COLO668 (cell line): ENCODE measurements around the gene ZNF425.
"Not testable (repeated sequence)": the region's sequence is repeated elsewhere in the genome, so short reads cannot be mapped to it uniquely, and the experiment has no call there.

Source experiments
- DNase-seq: peaks from one replicate; lab custom pipeline; 2025; ENCODE audit not compliant: unreplicated experiment; lab: John Stamatoyannopoulos, UW

ZNF425 gene

DNA sequence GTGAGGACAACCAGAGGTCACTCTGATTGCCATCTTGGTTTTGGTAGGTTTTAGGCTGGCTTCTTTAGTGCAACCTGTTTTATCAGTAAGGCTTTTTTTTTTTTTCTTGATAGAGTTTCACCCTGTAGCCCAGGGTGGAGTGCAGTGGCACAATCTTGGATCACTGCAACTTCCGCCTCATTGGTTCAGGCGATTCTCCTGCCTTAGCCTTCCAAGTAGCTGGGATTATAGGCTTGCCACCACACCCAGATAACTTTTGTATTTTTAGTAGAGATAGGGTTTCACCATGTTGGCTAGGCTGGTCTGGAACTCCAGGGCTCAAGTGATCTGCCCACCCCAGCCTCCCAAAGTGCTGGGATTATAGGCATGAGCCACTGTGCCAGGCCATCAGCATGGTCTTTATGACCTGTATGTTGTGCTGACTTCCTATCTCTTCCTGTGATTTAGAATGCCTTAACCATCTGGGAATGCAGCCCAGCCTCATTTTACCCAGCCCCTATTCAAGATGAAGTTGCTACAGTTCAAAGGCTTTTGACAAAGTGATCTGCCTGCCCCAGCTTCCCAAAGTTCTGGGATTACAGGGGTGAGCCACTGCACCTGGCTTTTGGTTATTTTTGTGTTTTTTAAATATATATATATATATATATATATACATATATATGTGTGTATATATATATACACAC lies 7.0 kb upstream of the ZNF425 start:
- no peak for DNase-seq

DNA sequence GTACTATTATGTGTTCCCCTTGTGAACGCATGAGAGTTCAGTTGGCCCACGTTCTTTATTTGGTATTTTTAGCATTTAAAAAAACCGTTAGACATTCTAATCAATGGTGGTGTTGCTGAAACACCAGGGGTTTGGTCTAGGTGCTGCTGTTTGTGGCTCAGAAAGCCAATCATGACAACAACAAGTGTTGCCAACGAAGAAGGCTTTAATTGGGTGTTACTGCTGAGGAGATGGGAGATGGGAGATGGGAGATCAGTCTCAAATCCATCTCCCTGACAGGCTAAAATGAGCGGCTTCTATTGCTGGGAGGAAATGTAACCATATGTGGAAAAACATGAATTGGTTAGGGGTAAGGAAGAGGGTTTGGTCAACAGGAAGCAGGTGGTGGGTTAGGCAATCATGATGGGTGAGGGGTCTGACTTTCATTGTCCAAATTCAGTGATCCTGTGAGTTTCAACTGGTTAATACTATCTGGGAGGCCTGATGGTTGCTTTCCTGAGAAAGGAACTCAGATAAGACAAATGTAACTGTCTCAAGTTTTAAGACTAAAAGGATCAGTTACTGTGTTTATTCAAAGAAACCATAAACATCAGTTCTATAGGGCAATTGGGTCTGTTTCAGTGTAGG lies 4.6 kb upstream of the ZNF425 start:
- no peak for DNase-seq

DNA sequence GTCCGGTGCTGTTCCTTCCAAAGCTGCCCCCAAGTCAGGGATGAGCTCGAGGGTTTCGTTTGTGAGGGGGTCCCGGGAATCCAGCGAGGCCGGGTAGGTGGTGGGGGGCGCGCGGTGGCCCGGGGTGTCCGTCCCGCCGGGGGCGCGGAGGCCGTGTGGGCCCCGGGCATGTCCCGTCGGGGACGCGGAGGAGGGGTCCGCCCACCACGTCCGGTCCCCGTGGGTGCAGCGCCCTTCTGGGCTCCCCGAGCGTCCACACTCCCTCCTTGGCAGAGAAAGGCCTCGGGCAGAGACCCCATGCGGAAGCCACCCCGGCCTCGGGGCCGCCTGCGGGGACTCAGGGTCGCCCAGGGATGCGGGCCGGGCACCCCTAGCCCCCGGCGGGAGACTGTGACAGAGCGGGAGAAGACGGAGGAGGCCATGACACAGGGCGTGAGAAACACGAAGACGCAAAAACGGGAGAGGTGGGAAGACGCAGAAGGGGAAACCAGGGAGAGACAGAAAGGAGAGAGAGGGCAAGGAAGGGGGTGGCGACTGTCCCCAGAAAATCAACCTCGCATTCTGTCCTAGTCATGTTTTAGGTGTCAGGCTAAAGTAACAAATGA lies 640 bp upstream of the ZNF425 start:
- DNase-seq, result peak; percentile 70

DNA sequence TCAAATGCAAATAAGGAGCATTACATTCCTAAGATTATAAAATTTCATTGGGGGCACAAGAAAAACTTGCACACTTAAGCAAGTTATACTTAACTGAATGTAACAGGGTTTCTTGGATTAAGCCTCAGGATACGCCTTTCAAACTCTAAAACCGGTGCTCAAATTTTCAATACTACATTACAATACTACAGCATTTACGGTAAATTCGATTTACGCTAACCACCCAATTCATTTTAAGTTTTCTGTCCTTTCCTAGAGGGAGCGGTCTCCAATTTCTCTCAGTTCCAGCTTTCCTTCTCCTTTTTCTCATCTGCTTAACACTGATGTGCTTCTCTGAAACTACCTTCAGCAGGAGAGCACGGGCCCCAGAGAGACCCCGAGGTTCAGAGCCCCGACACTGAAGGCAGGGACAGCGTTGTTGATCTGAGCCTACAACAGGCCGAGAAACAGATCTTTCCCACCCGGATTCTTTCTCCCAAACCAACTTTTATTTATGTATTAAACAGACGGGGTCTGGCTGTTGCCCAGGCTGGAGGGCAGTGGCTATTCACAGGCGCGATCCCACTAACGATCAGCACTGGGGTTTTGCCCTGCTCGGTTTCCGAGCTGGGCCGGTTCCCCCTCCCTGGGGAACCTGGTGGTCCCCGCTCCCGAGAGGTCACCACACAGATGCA lies 798 bp downstream of the ZNF425 start:
- DNase-seq, result no peak

DNA sequence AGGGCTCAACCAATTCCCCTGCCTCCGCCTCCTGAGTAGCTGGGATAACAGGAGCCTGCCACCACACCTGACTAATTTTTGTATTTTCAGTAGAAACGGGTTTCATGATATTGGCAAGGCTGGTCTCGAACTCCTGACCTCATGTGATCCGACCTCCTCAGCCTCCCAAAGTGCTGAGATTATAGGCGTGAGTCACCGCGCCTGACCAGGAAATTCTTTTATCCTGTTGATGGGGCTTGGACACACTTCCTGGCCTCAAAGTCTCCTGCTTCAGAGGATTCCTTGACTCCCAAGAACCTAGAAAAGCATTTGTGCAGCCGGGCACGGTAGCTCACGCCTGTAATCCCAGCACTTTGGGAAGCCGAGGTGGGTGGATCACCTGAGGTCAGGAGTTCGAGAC lies 16.2 kb downstream of the ZNF425 start:
- no peak for DNase-seq

DNA sequence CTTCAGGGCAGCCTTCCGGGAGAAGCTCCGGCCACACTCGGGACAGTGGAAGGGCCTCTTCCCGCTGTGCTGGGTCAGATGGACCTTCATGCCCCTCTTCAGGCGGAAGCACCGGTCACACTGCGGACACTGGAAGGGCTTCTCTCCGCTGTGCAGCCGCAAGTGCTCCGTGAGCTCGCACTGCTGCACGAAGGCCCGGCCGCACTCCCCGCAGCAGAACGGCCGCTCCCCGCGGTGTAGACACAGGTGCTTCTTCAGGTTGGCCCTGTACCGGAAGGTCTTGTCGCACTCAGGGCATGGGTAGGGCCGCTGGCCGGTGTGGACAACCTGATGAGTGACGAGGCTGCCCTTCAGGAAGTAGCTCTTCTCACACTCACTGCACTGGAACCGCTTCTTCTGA lies 21.4 kb downstream of the ZNF425 start:
- no peak for DNase-seq

DNA sequence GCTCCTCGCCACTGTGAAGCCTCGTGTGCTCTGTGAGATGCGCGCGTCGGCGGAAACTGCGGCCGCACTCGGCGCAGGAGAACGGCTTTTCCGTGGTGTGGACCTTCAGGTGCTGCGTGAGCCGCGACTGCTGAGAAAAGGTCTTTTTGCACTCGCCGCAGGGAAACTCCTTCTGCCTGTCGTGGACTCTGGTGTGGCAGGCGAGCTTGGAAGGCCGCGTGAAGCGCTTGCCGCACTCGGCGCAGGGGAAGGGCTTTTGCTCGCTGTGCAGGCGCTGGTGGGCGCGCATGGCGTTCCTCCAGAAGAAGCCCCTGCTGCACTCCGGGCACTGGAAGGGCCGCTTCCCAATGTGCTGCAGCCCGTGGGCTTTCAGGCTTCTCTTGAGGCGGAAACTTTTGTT lies 21.9 kb downstream of the ZNF425 start:
- DNase-seq, result no peak

DNA sequence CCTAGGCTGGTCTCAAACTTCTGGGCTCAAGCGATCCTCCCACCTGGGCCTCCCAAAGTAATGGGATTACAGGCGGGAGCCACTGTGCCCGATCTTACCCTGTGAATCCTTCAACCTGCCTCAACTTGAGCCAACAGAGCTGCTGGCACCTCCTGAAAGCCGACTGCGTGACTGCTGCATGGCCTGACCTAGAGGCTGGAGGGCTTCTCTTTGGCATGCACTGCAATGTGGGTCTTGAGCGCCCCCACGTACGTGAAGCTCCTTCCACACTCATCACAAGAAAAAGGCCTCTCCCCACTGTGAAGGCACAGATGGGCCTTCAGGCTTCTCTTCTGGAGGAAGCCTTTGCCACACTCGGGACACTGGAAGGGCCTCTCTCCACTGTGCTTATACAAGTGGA lies 22.7 kb downstream of the ZNF425 start:
- DNase-seq, result no peak

DNA sequence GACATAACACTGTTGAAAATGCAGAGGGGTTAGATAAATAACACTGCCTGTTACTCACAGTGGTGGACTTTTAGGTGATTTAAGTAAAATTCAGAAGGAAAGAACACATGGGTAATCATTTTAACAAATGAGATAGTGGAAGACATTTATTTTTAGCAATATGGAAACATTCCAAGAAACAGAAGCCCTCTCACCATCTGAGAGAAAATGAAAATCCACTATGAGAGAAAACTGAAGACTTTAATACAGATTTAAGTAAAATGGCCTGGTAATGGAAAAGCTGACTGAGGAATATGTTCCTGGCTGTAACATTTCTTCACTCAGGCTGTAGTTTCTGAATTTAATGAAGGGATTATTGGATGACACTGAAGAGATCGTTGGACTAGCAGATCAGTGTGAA lies 23.5 kb downstream of the ZNF425 start:
- DNase-seq, result no peak

DNA sequence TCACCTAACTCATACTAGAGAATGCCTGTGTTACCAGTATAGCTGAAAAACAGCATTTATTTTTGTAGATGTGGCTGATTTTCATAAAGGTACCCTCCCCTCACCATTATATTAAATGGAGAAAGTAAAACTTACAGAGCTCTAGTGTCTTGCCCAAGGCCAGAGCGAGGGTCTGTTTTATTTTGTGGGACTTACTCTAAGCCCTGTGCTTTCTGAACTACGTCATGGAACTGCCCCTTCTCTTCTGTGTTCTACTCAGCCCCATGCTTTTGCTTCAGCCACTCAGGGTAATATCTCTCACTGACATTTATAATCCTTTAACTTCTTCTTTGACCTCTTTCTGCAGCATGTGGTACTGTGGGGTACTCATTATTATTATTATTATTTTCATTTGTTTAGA lies 25.3 kb downstream of the ZNF425 start:
- no peak for DNase-seq

DNA sequence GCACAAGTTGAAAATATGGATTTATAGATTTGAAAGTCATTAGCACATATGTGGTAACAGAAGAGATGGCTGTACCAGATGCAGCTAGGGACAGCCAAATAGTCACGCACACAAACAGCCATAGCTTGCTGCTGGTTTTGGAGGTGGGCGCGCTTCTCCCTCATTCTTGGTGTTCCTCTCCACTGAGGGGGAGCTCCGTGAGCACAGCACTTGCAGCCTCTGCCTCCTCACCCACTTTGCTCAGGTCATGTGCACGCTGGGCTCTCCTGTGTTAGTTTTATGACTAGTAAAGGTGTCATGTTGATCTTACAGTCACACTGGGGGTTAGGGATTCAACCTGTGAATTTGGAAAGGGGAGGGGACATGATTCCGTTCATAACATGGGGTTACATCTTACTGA lies 27.1 kb downstream of the ZNF425 start:
- no peak for DNase-seq

DNA sequence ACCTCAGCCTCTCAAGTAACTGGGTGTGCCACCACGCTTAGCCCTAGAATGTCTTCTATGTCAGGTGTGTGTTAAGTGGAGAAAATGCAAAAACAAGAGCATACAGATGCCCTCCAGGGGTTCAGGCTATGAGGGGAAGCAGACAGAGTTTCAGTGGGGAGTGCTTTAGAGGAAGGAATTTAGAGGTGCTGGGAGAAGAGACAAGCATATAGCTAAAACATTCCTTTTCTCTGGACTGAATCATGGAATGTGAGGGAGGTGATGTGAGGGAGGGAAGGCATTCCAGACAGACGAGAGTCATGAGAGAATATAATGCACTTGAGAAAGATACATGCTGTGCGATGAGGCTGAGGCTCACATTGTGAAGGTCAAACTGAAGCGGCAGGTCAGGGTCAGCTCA lies 29.0 kb downstream of the ZNF425 start:
- DNase-seq, result no peak

DNA sequence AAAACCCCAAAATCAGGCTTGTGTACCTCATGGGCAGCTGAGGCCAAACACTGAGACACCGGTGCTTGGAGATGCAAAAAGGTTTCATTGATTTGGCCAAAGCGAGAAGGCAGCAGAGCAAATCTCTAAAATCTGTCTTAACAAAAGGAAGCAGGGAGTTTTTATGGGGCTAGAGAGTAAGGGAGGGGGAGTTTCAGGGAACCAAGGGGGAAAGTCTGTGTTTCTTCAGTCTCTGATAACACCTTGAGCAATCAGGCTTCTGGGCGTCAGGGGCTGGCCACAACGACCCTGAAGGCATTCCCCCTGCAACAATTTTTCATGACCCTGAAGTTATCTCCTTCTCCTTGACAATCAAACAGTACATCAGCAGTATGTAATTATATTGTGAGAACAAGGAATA lies 32.9 kb downstream of the ZNF425 start:
- no peak for DNase-seq

DNA sequence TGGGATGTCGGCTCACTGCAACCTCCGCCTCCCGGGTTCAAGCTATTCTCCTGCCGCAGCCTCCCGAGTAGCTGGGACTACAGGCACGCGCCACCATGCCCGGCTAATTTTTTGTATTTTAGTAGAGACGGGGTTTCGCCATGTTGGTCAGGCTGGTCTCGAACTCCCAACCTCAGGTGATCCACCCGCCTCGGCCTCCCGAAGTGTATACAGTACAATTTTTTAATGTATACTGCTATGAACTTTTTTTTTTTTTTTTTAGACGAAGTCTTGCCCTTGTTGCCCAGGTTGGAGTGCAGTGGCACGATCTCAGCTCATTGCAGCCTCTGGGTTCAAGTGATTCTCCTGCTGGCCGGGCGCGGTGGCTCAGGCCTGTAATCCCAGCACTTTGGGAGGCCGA lies 33.9 kb downstream of the ZNF425 start:
- not testable (repeated sequence) for DNase-seq

DNA sequence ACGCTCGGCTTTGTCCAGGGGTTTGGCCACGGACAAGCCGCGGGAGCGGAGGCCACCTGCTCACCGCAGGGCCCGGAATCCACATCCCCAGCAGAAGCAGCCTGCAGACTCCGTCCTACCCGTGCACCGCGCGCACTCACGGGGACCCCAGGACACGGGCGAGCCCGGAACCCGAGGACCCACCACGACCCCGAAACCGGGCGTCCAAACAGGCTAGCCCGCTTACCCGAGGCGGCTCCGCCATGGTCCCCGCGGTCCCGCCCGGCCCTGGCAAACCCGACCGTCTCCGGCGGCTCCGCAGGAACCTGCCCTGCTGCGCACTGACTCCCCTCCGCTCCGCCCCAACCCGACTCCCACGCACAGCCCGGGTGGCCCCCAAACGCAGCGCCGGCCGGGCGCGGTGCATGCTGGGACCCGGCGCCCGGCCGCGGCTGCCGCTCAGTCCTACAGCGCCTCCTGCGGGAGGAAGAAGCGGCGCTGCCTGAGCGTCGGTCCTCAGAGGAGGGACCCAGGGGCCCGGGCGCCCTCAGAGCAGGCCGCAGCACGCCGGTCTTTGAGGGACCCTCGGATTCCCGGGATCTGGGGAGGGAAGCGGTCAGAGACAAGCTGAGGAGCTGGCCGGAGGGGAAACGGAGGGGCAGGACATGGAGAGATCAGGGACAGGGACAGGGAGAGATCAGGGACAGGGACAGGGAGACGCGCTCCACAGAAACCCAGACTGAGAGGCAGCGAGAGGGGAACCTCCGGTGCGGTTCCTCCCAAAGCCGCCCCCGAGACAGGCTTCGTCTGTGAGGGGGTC lies 35.5 kb downstream of the ZNF425 start, which contains the start of gene ZNF786:
TSS of gene ZNF786 (minus strand) at position 322 of the 799 bp plus-strand sequence. CDS start at position 244, 78 bp downstream.
- peak; percentile 92 for DNase-seq

DNA sequence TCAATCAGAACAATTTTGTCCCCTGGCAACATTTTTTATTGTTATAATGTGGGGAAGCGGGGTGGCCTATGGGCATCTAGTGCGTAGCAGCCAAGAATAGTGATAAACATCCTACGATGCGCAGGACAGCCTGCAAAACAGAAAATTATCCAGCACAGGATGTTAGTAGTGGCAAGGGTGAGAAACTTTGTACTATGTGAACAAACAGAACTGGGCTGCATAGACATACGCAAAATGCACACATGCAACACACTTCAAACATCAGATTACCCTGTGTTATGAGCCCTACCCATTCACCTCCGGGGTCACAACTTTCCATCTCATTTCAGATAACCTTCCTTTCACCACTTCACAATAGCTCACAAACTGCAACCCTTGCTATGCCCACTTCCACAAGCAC lies 38.7 kb downstream of the ZNF425 start:
- DNase-seq, result no peak

DNA sequence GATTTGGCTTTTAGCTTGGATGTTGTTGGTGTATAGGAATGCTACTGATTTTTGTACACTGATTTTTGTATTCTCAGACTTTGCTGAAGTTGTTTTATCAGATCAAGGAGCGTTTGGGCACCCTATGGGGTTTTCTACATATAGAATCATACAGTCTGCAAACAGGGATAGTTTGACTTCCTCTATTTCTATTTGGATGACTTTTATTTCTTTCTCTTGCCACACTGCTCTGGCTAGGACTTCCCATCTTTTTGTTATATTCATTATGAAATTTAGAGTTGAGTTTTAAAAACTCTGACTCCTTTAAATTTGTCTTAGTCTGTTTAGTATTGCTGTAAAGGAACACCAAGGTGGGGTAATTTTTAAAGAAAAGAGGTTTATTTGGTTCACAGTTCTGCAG lies 40.3 kb downstream of the ZNF425 start:
- no peak for DNase-seq

DNA sequence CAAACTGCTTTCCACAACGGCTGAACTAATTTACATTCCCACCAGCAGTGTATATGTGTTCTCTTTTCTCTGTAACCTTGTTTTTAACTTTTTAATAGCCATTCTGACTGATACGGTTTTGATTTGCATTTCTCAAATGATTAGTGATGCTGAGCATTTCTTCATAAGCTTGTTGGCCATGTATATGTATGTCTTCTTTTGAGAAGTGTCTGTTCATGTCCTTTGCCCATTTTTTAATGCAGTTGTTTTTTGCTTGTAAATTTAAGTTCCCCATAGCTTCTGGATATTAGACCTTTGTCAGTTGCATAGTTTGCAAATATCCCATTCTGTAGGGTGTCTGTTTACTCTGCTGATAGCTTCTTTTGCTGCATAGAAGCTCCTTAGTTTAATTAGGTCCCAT lies 41.7 kb downstream of the ZNF425 start:
- no peak for DNase-seq

DNA sequence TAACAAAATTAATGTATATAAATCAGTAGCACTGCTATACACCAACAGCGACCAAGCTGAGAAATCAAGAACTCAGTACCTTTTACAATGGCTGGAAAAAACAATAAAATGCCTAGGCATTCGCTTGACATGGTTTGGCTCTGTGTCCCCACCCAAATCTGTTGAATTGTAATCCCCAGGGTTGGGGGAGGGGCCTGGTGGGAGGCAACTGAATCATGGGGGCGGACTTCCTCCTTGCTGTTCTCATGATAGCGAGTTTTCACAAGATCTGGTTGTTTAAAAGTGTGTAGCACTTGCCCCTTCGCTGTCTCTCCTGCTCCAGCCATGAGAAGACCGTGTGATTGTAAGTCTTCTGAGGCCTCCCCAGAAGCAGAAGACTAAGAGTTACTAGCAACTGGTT lies 44.2 kb downstream of the ZNF425 start:
- DNase-seq, result no peak

DNA sequence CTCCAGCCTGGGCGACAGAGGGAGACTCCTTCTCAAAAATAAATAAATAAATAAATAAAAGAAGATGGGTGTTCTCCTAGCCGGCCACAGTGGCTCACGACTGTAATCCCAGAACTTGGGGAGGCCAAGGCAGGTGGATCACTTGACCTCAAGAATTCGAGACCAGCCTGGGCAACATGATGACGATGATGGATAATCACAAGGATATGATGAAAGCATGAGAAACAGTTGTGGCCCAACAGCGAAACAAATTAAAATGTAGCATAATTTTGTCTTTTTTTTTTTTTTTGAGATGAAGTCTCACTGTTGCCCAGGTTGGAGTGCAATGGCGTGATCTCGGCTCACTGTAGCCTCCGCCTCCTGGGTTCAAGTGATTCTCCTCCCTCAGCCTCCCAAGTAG lies 48.5 kb downstream of the ZNF425 start:
- no peak for DNase-seq

DNA sequence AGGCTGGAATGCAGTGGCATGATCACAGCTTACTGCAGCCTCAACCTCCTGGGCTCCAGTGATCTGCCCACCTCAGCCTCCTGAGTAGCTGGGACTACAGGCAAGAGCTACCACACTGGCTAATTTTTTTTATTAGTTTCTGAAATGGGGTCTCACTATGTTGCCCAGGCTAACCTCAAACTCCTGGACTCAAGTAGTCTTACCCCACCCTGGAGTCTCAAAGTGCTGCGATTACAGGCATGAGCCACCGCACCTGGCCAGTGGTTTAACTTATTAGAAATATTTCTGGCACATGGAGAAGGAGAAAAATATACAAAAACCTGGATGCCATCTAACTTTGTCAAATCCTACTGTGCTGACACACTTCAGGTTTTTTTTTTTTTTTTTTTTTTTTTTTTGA lies 50.8 kb downstream of the ZNF425 start:
- DNase-seq, result no peak
